Panc1 (cell line): ENCODE measurements around the gene RANGAP1. TPM values are rescaled to one million over a fixed set of nuclear protein-coding genes. Genes with fewer than 3 reads are reported as not detected.

ENCODE experiments used
- ATAC-seq: fragments of 200-7000 bp; cut with Tn5 transposase; 2 replicates; pipeline ENCODE4 v1.9.1; 2020; ENCODE audit warnings: mild to moderate bottlenecking, moderate library complexity
- BruUV-seq: library from RNA; stranded (reverse); fragments of 400-500 nt; replicated peaks from 2 replicates; lab custom pipeline; 2021; lab: Mats Ljungman, UMichigan
- CTCF ChIA-PET: fragments of 300-600 bp; sonication (Branson Sonifier 250); formaldehyde crosslinking; loops from one replicate; lab custom pipeline; 2022; ENCODE audit warnings: antibody characterized with exemption; lab: Charles Lee
- POLR2A ChIA-PET: fragments of 300-600 bp; sonication (Branson Sonifier 250); formaldehyde crosslinking; loops from one replicate; lab custom pipeline; 2022; ENCODE audit warnings: antibody characterized with exemption; lab: Charles Lee
- DNase-seq: peaks from one replicate; pipeline ENCODE4 v3.0.0-alpha.2; 2010; ENCODE audit warnings: low read depth, low spot score
- H3K27ac ChIP-seq: 2 replicates; pipeline ENCODE4 v1.5.1; 2011; ENCODE audit warnings: mild to moderate bottlenecking, low read length, inconsistent platforms
- H3K27me3 ChIP-seq: fragments of 200-500 bp; sonication (Bioruptor generic); 2 replicates; pipeline ENCODE4 v1.6.0; 2014; ENCODE audit warnings: low read length, inconsistent platforms; ENCODE audit not compliant: control insufficient read depth, insufficient read depth
- H3K36me3 ChIP-seq: fragments of 200-500 bp; sonication (Bioruptor generic); 2 replicates; pipeline ENCODE4 v1.5.1; 2014; ENCODE audit warnings: inconsistent platforms, mild to moderate bottlenecking, low read length, moderate library complexity; ENCODE audit not compliant: control insufficient read depth, insufficient read depth
- H3K4me1 ChIP-seq: 2 replicates; pipeline ENCODE4 v1.5.1; 2011; ENCODE audit warnings: inconsistent platforms, mild to moderate bottlenecking, low read length, moderate library complexity; ENCODE audit not compliant: control insufficient read depth, insufficient read depth
- H3K4me3 ChIP-seq, 2 experiments: 2 replicates each; pipeline ENCODE4 v1.5.1; 2011 to 2012; ENCODE audit warnings: low read depth in 2 of 2, low read length in 2 of 2, mild to moderate bottlenecking in 2 of 2, inconsistent platforms in 1 of 2, moderate library complexity in 1 of 2
- H3K9me3 ChIP-seq: fragments of 200-500 bp; sonication (Bioruptor generic); 2 replicates; pipeline ENCODE4 v1.5.1; 2014; ENCODE audit warnings: low read depth, mild to moderate bottlenecking, inconsistent platforms, low read length, moderate library complexity; ENCODE audit not compliant: control insufficient read depth, insufficient read depth
- POLR2AphosphoS5 ChIP-seq: IDR thresholded peaks from 2 replicates; pipeline ENCODE4 v1.6.1; 2012; ENCODE audit warnings: mild to moderate bottlenecking, low read depth, low read length, moderate library complexity
- REST ChIP-seq, 2 experiments: IDR thresholded peaks; 2 replicates each; pipeline ENCODE4 v1.6.1; 2011 to 2012; ENCODE audit warnings: low read depth in 2 of 2, control low read depth in 1 of 2, low read length in 1 of 2, mild to moderate bottlenecking in 1 of 2, moderate library complexity in 1 of 2; ENCODE audit not compliant: insufficient read depth in 1 of 2
- SIN3A ChIP-seq: IDR thresholded peaks from 2 replicates; pipeline ENCODE4 v1.6.1; 2012; ENCODE audit warnings: low read depth, mild to moderate bottlenecking, low read length, moderate library complexity, borderline replicate concordance; ENCODE audit not compliant: insufficient read depth
- TCF7L2 ChIP-seq: IDR thresholded peaks from 2 replicates; pipeline ENCODE4 v1.6.1; 2011; ENCODE audit warnings: mild to moderate bottlenecking, low read depth, low read length, inconsistent platforms
- in situ Hi-C: cut with HindIII; loops from 2 replicates; pipeline ENCODE4 v1.10.0; 2016; ENCODE audit warnings: low sequenced_read_pairs, low pct_unique_long_range_greater_than_20kb
- intact Hi-C: fragments of 100-400 bp; cut with micrococcal nuclease; formaldehyde crosslinking; loops from one replicate; pipeline ENCODE4 v1.10.0; 2022; ENCODE audit not compliant: unreplicated experiment
- total RNA-seq: library from RNA; stranded (reverse); gene quantifications from one replicate; pipeline ENCODE4 v1.2.1, GENCODE V29; 2021; ENCODE audit not compliant: unreplicated experiment
- TF ChIP-seq, protein P1 (sequence below): fragments of 450-650 bp; IDR thresholded peaks from 2 replicates; pipeline ENCODE4 v1.5.1; 2017; ENCODE audit warnings: mild to moderate bottlenecking

Gene RANGAP1
- total RNA-seq, 1 experiment from 2014 or later = 140 TPM

DNA sequence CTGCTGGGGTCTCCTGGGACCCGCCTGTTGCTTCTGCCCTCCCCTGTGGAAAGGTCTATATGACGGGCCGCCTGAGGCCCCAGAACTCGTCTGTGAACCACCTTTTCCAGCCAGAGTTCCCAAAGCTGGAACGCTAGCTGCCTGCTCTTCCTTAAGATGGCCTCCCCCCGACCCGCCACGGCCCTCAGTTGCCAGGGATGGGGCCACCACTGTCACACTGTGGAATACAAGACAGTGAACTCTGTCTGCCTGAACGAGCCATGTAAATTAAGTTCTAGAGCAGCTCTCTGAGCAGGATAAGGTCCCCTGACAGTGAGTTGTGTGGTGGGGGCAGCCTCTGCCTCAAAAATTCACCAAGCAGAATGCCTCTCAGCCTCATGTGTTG, 55.6 kb downstream of the RANGAP1 start:
- H3K9me3 ChIP-seq = no peaks in the 10 kb centered on the region
- H3K27me3 ChIP-seq = no peaks in the 10 kb centered on the region
- POLR2A ChIA-PET = interaction anchor here (0.6 kb wide), 1 partner anchor 11 kb away, joined by 3 read pairs; no protein-coding TSS in a partner anchor
- DNase-seq (no peak), ATAC-seq (no peak)
- no peak overlapping the region for H3K4me3 ChIP-seq
- BruUV-seq = no TSS peak
- no peaks in the 10 kb centered on the region; the same call in 1 of the 2 replicates for H3K4me1 ChIP-seq
- H3K27ac ChIP-seq = no peak overlapping the region
- H3K36me3 ChIP-seq = no peaks in the 10 kb centered on the region
- CTCF ChIA-PET = no interaction called here
- TF ChIP-seq REST (IDR thresholded peaks at IDR 0.05; ENCODE audit: insufficient read depth in 1 of 2, low read depth in 2 of 2, low read length in 1 of 2) (no peak), TCF7L2 (no peak), POLR2AphosphoS5 (no peak), SIN3A (no peak)
- TF ChIP-seq, protein P1, sequence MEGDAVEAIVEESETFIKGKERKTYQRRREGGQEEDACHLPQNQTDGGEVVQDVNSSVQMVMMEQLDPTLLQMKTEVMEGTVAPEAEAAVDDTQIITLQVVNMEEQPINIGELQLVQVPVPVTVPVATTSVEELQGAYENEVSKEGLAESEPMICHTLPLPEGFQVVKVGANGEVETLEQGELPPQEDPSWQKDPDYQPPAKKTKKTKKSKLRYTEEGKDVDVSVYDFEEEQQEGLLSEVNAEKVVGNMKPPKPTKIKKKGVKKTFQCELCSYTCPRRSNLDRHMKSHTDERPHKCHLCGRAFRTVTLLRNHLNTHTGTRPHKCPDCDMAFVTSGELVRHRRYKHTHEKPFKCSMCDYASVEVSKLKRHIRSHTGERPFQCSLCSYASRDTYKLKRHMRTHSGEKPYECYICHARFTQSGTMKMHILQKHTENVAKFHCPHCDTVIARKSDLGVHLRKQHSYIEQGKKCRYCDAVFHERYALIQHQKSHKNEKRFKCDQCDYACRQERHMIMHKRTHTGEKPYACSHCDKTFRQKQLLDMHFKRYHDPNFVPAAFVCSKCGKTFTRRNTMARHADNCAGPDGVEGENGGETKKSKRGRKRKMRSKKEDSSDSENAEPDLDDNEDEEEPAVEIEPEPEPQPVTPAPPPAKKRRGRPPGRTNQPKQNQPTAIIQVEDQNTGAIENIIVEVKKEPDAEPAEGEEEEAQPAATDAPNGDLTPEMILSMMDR = no peak
- intact Hi-C loops = no loop called here
- in situ Hi-C loops = no loop called here

- no peak for ATAC-seq
- in situ Hi-C loops (no loop called here), intact Hi-C loops (no loop called here)
- H3K4me1 ChIP-seq = no peaks in the 10 kb centered on the region; the same call in 1 of the 2 replicates
- DNase-seq = no peak
- H3K27ac ChIP-seq = no peak overlapping the region
- ChIA-PET POLR2A (interaction anchor here (0.6 kb wide), 2 partner anchors 12 to 256 kb away, joined by 3 to 5 read pairs; no protein-coding TSS in a partner anchor), CTCF (no interaction called here)
- TF ChIP-seq REST (IDR thresholded peaks at IDR 0.05; ENCODE audit: insufficient read depth in 1 of 2, low read depth in 2 of 2, low read length in 1 of 2) (no peak), POLR2AphosphoS5 (no peak), SIN3A (no peak), TCF7L2 (no peak)
- TF ChIP-seq, protein P1 = no peak
- no TSS peak for BruUV-seq
- no peaks in the 10 kb centered on the region for H3K27me3 ChIP-seq
- H3K9me3 ChIP-seq = no peaks in the 10 kb centered on the region
- H3K4me3 ChIP-seq = no peak overlapping the region
- no peaks in the 10 kb centered on the region for H3K36me3 ChIP-seq
These were observed 56.1 kb downstream of the RANGAP1 start for GRCh38 chr22:41229730-41230400.
